Fibroblast of lung (primary cell): ENCODE results near the gene COL18A1.

Source experiments
- CTCF ChIP-seq, 2 donors: IDR thresholded peaks in 1 of 2; conservative IDR thresholded peaks in 1 of 2; 1 replicate in 1 of 2; 2 replicates in 1 of 2; pipeline ENCODE4 v1.5.1; 2011 to 2012; ENCODE audit warnings: low read length in 2 of 2, control low read depth in 1 of 2, inconsistent platforms in 1 of 2, low read depth in 1 of 2, mild to moderate bottlenecking in 1 of 2
- EZH2 ChIP-seq: IDR thresholded peaks from 2 replicates; pipeline ENCODE4 v1.5.1; 2012; ENCODE audit warnings: low read length, control low read depth, mild to moderate bottlenecking; ENCODE audit errors: missing control alignments

- TF ChIP-seq CTCF (conservative IDR thresholded peaks at IDR 0.05 in 1 of 2, IDR thresholded peaks at IDR 0.05 in 1 of 2; ENCODE audit: low read depth in 1 of 2, low read length in 2 of 2) (no peak), EZH2 (no peak)
These were observed 75.9 kb downstream of the COL18A1 start for GRCh38 chr21:45480701-45481500.
